Endothelial cell of umbilical vein (primary cell): ENCODE data around the gene OVCH1. TPM values are rescaled to one million over a fixed set of nuclear protein-coding genes. Genes with fewer than 3 reads are reported as not detected.

Experiments used
- BruUV-seq: library from RNA; stranded (reverse); fragments of 400-500 nt; replicated peaks from 2 replicates; lab custom pipeline; 2021; lab: Mats Ljungman, UMichigan
- CTCF ChIA-PET: fragments of 300-600, 350-600 bp; sonication (Branson Sonifier 250); formaldehyde crosslinking; loops from one replicate; lab custom pipeline; 2021; ENCODE audit warnings: antibody characterized with exemption, inconsistent platforms; lab: Charles Lee
- POLR2A ChIA-PET: fragments of 300-600, 350-600 bp; sonication (Branson Sonifier 250); formaldehyde crosslinking; loops from one replicate; lab custom pipeline; 2021; ENCODE audit warnings: antibody characterized with exemption, inconsistent platforms; lab: Charles Lee
- DNase-seq: peaks from one replicate; pipeline ENCODE4 v3.0.0-alpha.2; 2011; ENCODE audit warnings: low read depth, low spot score
- FAIRE-seq: peaks from 2 replicates; lab custom pipeline; 2011; peaks lifted over from hg19 to GRCh38; lab: Jason Lieb, UNC
- H2AFZ ChIP-seq: 2 replicates; pipeline ENCODE4 v1.6.0; 2012; ENCODE audit warnings: low read depth, low read length, control low read depth, inconsistent platforms
- H3K27ac ChIP-seq: 2 replicates; pipeline ENCODE4 v1.5.1; 2011; ENCODE audit warnings: low read depth, mild to moderate bottlenecking, control low read depth, low read length, moderate library complexity; ENCODE audit not compliant: insufficient read depth
- H3K27me3 ChIP-seq, 2 experiments: 2 replicates each; pipeline versions ENCODE4 v1.6.0 to v1.6.1; 2011; ENCODE audit warnings: low read length in 2 of 2, mixed read lengths in 1 of 2; ENCODE audit not compliant: control insufficient read depth in 2 of 2, insufficient read depth in 2 of 2
- H3K36me3 ChIP-seq, 2 experiments: 2 replicates in 1 of 2; 3 replicates in 1 of 2; pipeline ENCODE4 v1.5.1; 2011; ENCODE audit warnings: low read length in 2 of 2, mild to moderate bottlenecking in 1 of 2, moderate library complexity in 1 of 2; ENCODE audit not compliant: control insufficient read depth in 2 of 2, insufficient read depth in 2 of 2; ENCODE audit errors: extremely low read depth in 1 of 2
- H3K4me1 ChIP-seq: 3 replicates; pipeline ENCODE4 v1.5.1; 2011; ENCODE audit warnings: mild to moderate bottlenecking, low read length; ENCODE audit not compliant: control insufficient read depth, insufficient read depth; ENCODE audit errors: extremely low read depth
- H3K4me2 ChIP-seq: 2 replicates; pipeline ENCODE4 v1.6.1; 2011; ENCODE audit warnings: low read length, control low read depth, mixed read lengths; ENCODE audit not compliant: insufficient read depth
- H3K4me3 ChIP-seq, 3 experiments: fragments of 200-600 bp in 1 of 3; sonication (generic), shearing (Covaris generic) in 1 of 3; replicated peaks in 1 of 3; 2 replicates each; pipeline ENCODE4 v1.5.1; 2011 to 2016; ENCODE audit warnings: control low read depth in 3 of 3, low read length in 3 of 3, mild to moderate bottlenecking in 2 of 3, inconsistent platforms in 1 of 3, low read depth in 1 of 3, moderate library complexity in 1 of 3; ENCODE audit not compliant: insufficient read depth in 1 of 3
- H3K79me2 ChIP-seq: 2 replicates; pipeline ENCODE4 v1.6.0; 2012; ENCODE audit warnings: low read length, inconsistent platforms; ENCODE audit not compliant: control insufficient read depth, insufficient read depth
- H3K9ac ChIP-seq: replicated peaks from 2 replicates; pipeline ENCODE3; 2011; ENCODE audit warnings: low read length, control low read depth; ENCODE audit not compliant: insufficient read depth; ENCODE audit errors: extremely low read depth
- H3K9me1 ChIP-seq: replicated peaks from 3 replicates; pipeline ENCODE4 v1.6.0; 2011; ENCODE audit warnings: mild to moderate bottlenecking, low read length; ENCODE audit not compliant: control insufficient read depth, insufficient read depth; ENCODE audit errors: extremely low read depth
- H3K9me3 ChIP-seq: replicated peaks from 2 replicates; pipeline ENCODE4 v1.5.1; 2012; ENCODE audit warnings: low read length, inconsistent platforms; ENCODE audit not compliant: control insufficient read depth, insufficient read depth
- H4K20me1 ChIP-seq: replicated peaks from 2 replicates; pipeline ENCODE3; 2011; ENCODE audit warnings: mild to moderate bottlenecking, low read length; ENCODE audit not compliant: control insufficient read depth, insufficient read depth; ENCODE audit errors: extremely low read depth
- CTCF ChIP-seq, 2 donors: IDR thresholded peaks; 1 replicate in 1 of 2; 2 replicates in 1 of 2; pipeline ENCODE4 v1.5.1; 2011; ENCODE audit warnings: low read length in 2 of 2, mild to moderate bottlenecking in 2 of 2, moderate library complexity in 2 of 2, control low read depth in 1 of 2, inconsistent platforms in 1 of 2, low read depth in 1 of 2; ENCODE audit not compliant: insufficient read depth in 1 of 2; ENCODE audit errors: extremely low read depth in 1 of 2
- EZH2 ChIP-seq: IDR thresholded peaks from 2 replicates; pipeline ENCODE4 v1.6.1; 2012; ENCODE audit warnings: borderline replicate concordance, low read depth, mild to moderate bottlenecking, moderate library complexity, low read length, inconsistent platforms; ENCODE audit not compliant: severe bottlenecking
- FOS ChIP-seq: IDR thresholded peaks from 2 replicates; pipeline ENCODE4 v1.6.1; 2011; ENCODE audit warnings: mild to moderate bottlenecking, low read length, moderate library complexity, borderline replicate concordance; ENCODE audit not compliant: insufficient read depth
- GATA2 ChIP-seq: IDR thresholded peaks from 2 replicates; pipeline ENCODE4 v1.7.0; 2011; ENCODE audit warnings: low read depth, mild to moderate bottlenecking, moderate library complexity, mixed read lengths, low read length; ENCODE audit not compliant: insufficient read length, insufficient read depth
- JUN ChIP-seq: IDR thresholded peaks from 2 replicates; pipeline ENCODE4 v1.6.1; 2011; ENCODE audit warnings: borderline replicate concordance, low read depth; ENCODE audit not compliant: insufficient read length, insufficient read depth
- MYC ChIP-seq: IDR thresholded peaks from one replicate; pipeline ENCODE4 v1.6.1; 2011; ENCODE audit warnings: mild to moderate bottlenecking, low read depth, low read length
- POLR2AphosphoS5 ChIP-seq: IDR thresholded peaks from 2 replicates; pipeline ENCODE4 v1.6.1; 2012; ENCODE audit warnings: low read depth, mild to moderate bottlenecking, control low read depth, low read length, moderate library complexity; ENCODE audit not compliant: insufficient read depth
- dilution Hi-C: fragments of 300-500 bp; cut with MboI; formaldehyde crosslinking; loops from one replicate; pipeline ENCODE4 v1.15.0; 2019; ENCODE audit warnings: low sequenced_read_pairs; ENCODE audit not compliant: extremely low pct_ligation_motif_present
- intact Hi-C: fragments of 100-400 bp; cut with micrococcal nuclease; formaldehyde crosslinking; loops from one replicate; pipeline ENCODE4 v1.10.0; 2022
- polyA plus RNA-seq, 4 experiments: library from polyadenylated mRNA; depleted of rRNA in 3 of 4; stranded (reverse) in 3 of 4; unstranded in 1 of 4; fragments of >200 nt; gene quantifications; 2 replicates each; pipeline versions ENCODE4 v1.2.1 to v1.2.3, GENCODE V29; 2011 to 2012; ENCODE audit warnings: missing spikeins in 1 of 4
- total RNA-seq: library from RNA; stranded (reverse); gene quantifications from 2 replicates; pipeline ENCODE4 v1.2.3, GENCODE V29; 2021
- TF ChIP-seq, protein P1 (sequence below): IDR thresholded peaks from 2 replicates; pipeline ENCODE4 v1.6.1; 2011; ENCODE audit not compliant: insufficient read depth, insufficient read length

Gene OVCH1
- total and polyA plus RNA-seq, 2 donors (not counting 3 experiments of a cell fraction or from before 2014, with no cell fraction given), result 0.01 TPM; not detected in 1

- H3K9me3 ChIP-seq, result no peaks in the 10 kb centered on the region
- BruUV-seq, result no TSS peak
- no peaks in the 10 kb centered on the region for H3K4me1 ChIP-seq
- no peaks in the 10 kb centered on the region for H3K27me3 ChIP-seq
- dilution Hi-C loops, result no loop called here
- no peak overlapping the region for H3K9ac ChIP-seq
- H2AFZ ChIP-seq, result no peak overlapping the region
- H3K9me1 ChIP-seq, result no peaks in the 10 kb centered on the region
- no peak overlapping the region for H3K27ac ChIP-seq
- no peaks in the 10 kb centered on the region for H3K36me3 ChIP-seq
- POLR2A ChIA-PET, result no interaction called here
- DNase-seq (no peak), FAIRE-seq (no peak)
- H3K4me2 ChIP-seq, result no peak overlapping the region
- no peaks in the 10 kb centered on the region for H3K79me2 ChIP-seq
- no peak overlapping the region for H3K4me3 ChIP-seq
- no peaks in the 10 kb centered on the region for H4K20me1 ChIP-seq
- intact Hi-C loops, result no loop called here
- no peak for TF ChIP-seq FOS
- no peak for TF ChIP-seq POLR2AphosphoS5
- TF ChIP-seq GATA2, result no peak
- TF ChIP-seq JUN, result no peak
- TF ChIP-seq, protein P1, sequence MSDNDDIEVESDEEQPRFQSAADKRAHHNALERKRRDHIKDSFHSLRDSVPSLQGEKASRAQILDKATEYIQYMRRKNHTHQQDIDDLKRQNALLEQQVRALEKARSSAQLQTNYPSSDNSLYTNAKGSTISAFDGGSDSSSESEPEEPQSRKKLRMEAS, result no peak
- no peak for TF ChIP-seq EZH2
- TF ChIP-seq MYC, result no peak
- no peak for TF ChIP-seq CTCF (IDR thresholded peaks at IDR 0.05; ENCODE audit: extremely low read depth in 1 of 2, insufficient read depth in 1 of 2, low read depth in 1 of 2, low read length in 2 of 2)
- CTCF ChIA-PET, result interaction anchor here (2.4 kb wide), 1 partner anchor 15 kb away, joined by 6 read pairs; no protein-coding TSS in a partner anchor
Measured at GRCh38 chr12:29505122-29505521, 7.6 kb upstream of the OVCH1 start.
